Fibroblast of lung (primary cell): ENCODE measurements around the gene CABLES1.

ENCODE experiments used
- CTCF ChIP-seq, 2 donors: IDR thresholded peaks in 1 of 2; conservative IDR thresholded peaks in 1 of 2; 1 replicate in 1 of 2; 2 replicates in 1 of 2; pipeline ENCODE4 v1.5.1; 2011 to 2012; ENCODE audit warnings: low read length in 2 of 2, control low read depth in 1 of 2, inconsistent platforms in 1 of 2, low read depth in 1 of 2, mild to moderate bottlenecking in 1 of 2
- EZH2 ChIP-seq: IDR thresholded peaks from 2 replicates; pipeline ENCODE4 v1.5.1; 2012; ENCODE audit warnings: low read length, control low read depth, mild to moderate bottlenecking; ENCODE audit errors: missing control alignments

GRCh38 chr18:23142251-23142929, 7.1 kb downstream of the CABLES1 start:
- TF ChIP-seq CTCF (conservative IDR thresholded peaks at IDR 0.05 in 1 of 2, IDR thresholded peaks at IDR 0.05 in 1 of 2; ENCODE audit: low read depth in 1 of 2, low read length in 2 of 2) (no peak), EZH2 (no peak)
